ENCODE results near the gene VWA8. TPM values are rescaled to one million over a fixed set of nuclear protein-coding genes. Genes with fewer than 3 reads are reported as not detected.
A peak's percentile ranks its signal among the peaks of the same experiment; 100 is the strongest.
"Not testable (repeated sequence)": the region's sequence is repeated elsewhere in the genome, so short reads cannot be mapped to it uniquely, and the experiment has no call there.

VWA8 gene
- total RNA-seq, 1 donor from 2014 or later: 33.4 TPM

GRCh38 chr13:41639955-41640780, 320.7 kb downstream of the VWA8 start:
- TF ChIP-seq POLR2AphosphoS5 (IDR thresholded peaks at IDR 0.05; ENCODE audit: insufficient read depth in 1 of 2, low read depth in 1 of 2): peak; percentile 28 to 82
- TF ChIP-seq, protein P1, sequence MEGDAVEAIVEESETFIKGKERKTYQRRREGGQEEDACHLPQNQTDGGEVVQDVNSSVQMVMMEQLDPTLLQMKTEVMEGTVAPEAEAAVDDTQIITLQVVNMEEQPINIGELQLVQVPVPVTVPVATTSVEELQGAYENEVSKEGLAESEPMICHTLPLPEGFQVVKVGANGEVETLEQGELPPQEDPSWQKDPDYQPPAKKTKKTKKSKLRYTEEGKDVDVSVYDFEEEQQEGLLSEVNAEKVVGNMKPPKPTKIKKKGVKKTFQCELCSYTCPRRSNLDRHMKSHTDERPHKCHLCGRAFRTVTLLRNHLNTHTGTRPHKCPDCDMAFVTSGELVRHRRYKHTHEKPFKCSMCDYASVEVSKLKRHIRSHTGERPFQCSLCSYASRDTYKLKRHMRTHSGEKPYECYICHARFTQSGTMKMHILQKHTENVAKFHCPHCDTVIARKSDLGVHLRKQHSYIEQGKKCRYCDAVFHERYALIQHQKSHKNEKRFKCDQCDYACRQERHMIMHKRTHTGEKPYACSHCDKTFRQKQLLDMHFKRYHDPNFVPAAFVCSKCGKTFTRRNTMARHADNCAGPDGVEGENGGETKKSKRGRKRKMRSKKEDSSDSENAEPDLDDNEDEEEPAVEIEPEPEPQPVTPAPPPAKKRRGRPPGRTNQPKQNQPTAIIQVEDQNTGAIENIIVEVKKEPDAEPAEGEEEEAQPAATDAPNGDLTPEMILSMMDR (IDR thresholded peaks at IDR 0.05): peak in 1 of 3 experiments; percentile 11
- TF ChIP-seq POLR2A (IDR thresholded peaks at IDR 0.05): no peak
- H3K36me3 ChIP-seq: no peaks in the 10 kb centered on the region
- no peak for DNase-seq (ENCODE audit: extremely low spot score in 2 of 2)
- H3K9me3 ChIP-seq: no peaks in the 10 kb centered on the region
- H3K4me1 ChIP-seq: peaks cover 4% of the 10 kb centered on the region
- H3K27me3 ChIP-seq: no peaks in the 10 kb centered on the region
- H3K4me3 ChIP-seq: no peak overlapping the region
- intact Hi-C loops (cut with DNase I): no loop called here
- H3K27ac ChIP-seq: peak overlapping the region; percentile 57

GRCh38 chr13:41639237-41639904, 321.5 kb downstream of the VWA8 start:
- H3K9me3 ChIP-seq: no peaks in the 10 kb centered on the region
- H3K4me3 ChIP-seq: no peak overlapping the region
- no peaks in the 10 kb centered on the region for H3K4me1 ChIP-seq
- TF ChIP-seq, protein P1 (IDR thresholded peaks at IDR 0.05): no peak
- TF ChIP-seq POLR2A (IDR thresholded peaks at IDR 0.05): no peak
- no peak for TF ChIP-seq POLR2AphosphoS5 (IDR thresholded peaks at IDR 0.05; ENCODE audit: insufficient read depth in 1 of 2, low read depth in 1 of 2)
- no peaks in the 10 kb centered on the region for H3K36me3 ChIP-seq
- no peaks in the 10 kb centered on the region for H3K27me3 ChIP-seq
- peak overlapping the region; percentile 22 for H3K27ac ChIP-seq
- intact Hi-C loops (cut with DNase I): no loop called here
- DNase-seq (ENCODE audit: extremely low spot score in 2 of 2): no peak

GRCh38 chr13:41637586-41637985, 323.3 kb downstream of the VWA8 start:
- DNase-seq (ENCODE audit: extremely low spot score in 2 of 2): no peak
- TF ChIP-seq POLR2A (IDR thresholded peaks at IDR 0.05): no peak
- TF ChIP-seq, protein P1 (IDR thresholded peaks at IDR 0.05): no peak
- TF ChIP-seq POLR2AphosphoS5 (IDR thresholded peaks at IDR 0.05; ENCODE audit: insufficient read depth in 1 of 2, low read depth in 1 of 2): no peak

GRCh38 chr13:41637032-41637431, 323.9 kb downstream of the VWA8 start:
- H3K27me3 ChIP-seq; H3K4me1 ChIP-seq; H3K36me3 ChIP-seq; DNase-seq (ENCODE audit: extremely low spot score in 2 of 2); H3K4me3 ChIP-seq; H3K27ac ChIP-seq; H3K9me3 ChIP-seq; intact Hi-C loops (cut with DNase I): not testable (repeated sequence)

More at GRCh38 chr13:41637586-41637985, 323.3 kb downstream of the VWA8 start:
- no peak overlapping the region for H3K27ac ChIP-seq
- H3K36me3 ChIP-seq: no peaks in the 10 kb centered on the region
- H3K9me3 ChIP-seq: no peaks in the 10 kb centered on the region
- no peak overlapping the region for H3K4me3 ChIP-seq
- no peaks in the 10 kb centered on the region for H3K27me3 ChIP-seq
- intact Hi-C loops (cut with DNase I): no loop called here
- no peaks in the 10 kb centered on the region for H3K4me1 ChIP-seq

DNA sequence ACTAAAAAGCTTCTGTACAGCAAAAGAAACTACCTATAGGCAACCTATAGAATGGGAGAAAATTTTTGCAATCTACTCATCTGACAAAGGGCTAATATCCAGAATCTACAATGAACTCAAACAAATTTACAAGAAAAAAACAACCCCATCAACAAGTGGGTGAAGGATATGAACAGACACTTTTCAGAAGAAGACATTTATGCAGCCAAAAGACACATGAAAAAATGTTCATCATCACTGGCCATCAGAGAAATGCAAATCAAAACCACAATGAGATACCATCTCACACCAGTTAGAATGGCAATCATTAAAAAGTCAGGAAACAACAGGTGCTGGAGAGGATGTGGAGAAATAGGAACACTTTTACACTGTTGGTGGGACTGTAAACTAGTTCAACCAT, 324.3 kb downstream of the VWA8 start:
- DNase-seq (ENCODE audit: extremely low spot score in 2 of 2); H3K4me1 ChIP-seq; H3K27me3 ChIP-seq; H3K4me3 ChIP-seq; intact Hi-C loops (cut with DNase I); H3K36me3 ChIP-seq; H3K27ac ChIP-seq; H3K9me3 ChIP-seq: not testable (repeated sequence)

DNA sequence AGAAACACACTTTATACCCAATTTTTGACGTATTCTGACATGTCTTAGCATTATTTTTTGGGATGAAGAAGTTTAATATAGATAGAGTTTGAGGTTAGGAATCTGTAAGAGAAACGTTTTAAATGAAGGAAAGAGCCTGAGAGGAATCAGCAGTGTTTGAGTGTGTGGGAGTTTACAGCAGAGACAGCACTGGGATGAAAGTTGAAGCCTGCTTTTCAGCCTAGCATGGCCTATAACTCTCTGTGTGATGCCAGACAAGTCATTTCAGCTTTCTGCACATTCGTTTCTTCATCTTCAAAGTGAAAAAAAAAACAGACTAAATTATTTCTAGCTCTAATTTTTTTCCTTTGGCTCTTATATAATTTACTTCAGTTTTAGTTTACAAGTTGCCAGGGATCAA, 326.5 kb downstream of the VWA8 start:
- H3K9me3 ChIP-seq: no peaks in the 10 kb centered on the region
- no peaks in the 10 kb centered on the region for H3K4me1 ChIP-seq
- DNase-seq (ENCODE audit: extremely low spot score in 2 of 2): no peak
- intact Hi-C loops (cut with DNase I): no loop called here
- H3K4me3 ChIP-seq: no peak overlapping the region
- no peaks in the 10 kb centered on the region for H3K27me3 ChIP-seq
- H3K36me3 ChIP-seq: no peaks in the 10 kb centered on the region
- H3K27ac ChIP-seq: no peak overlapping the region
- TF ChIP-seq, protein P1 (IDR thresholded peaks at IDR 0.05): no peak
- TF ChIP-seq POLR2AphosphoS5 (IDR thresholded peaks at IDR 0.05; ENCODE audit: insufficient read depth in 1 of 2, low read depth in 1 of 2) (no peak), POLR2A (IDR thresholded peaks at IDR 0.05) (no peak)
